OCI-LY1 (cell line): ENCODE data around the gene ZNF224.
"Not testable (repeated sequence)": the region's sequence is repeated elsewhere in the genome, so short reads cannot be mapped to it uniquely, and the experiment has no call there.

Source experiments
- H2AFZ ChIP-seq: fragments of 200-600 bp; sonication (generic), shearing (Covaris generic); 2 replicates; pipeline ENCODE4 v1.6.0; 2014; ENCODE audit warnings: antibody characterized with exemption, mild to moderate bottlenecking, low read length
- H3F3A ChIP-seq: fragments of 200-600 bp; sonication (generic), shearing (Covaris generic); 2 replicates; pipeline ENCODE4 v1.6.0; 2014; ENCODE audit warnings: mild to moderate bottlenecking, antibody characterized with exemption, low read length, moderate library complexity; ENCODE audit not compliant: insufficient read depth
- H3K27ac ChIP-seq: fragments of 200-600 bp; sonication (generic); 2 replicates; pipeline ENCODE4 v1.5.1; 2014; ENCODE audit warnings: low read length, mixed run types, mild to moderate bottlenecking, low read depth; ENCODE audit not compliant: poor library complexity, severe bottlenecking
- H3K27me3 ChIP-seq: fragments of 200-600 bp; sonication (generic); 2 replicates; pipeline ENCODE4 v1.6.0; 2014; ENCODE audit warnings: antibody characterized with exemption, mild to moderate bottlenecking, low read length, moderate library complexity; ENCODE audit not compliant: insufficient read depth
- H3K36me3 ChIP-seq: fragments of 200-600 bp; sonication (generic); 2 replicates; pipeline ENCODE4 v1.6.1; 2014; ENCODE audit warnings: mild to moderate bottlenecking, antibody characterized with exemption, low read length, moderate library complexity, mixed read lengths; ENCODE audit not compliant: insufficient read depth
- H3K4me1 ChIP-seq: fragments of 200-600 bp; sonication (generic); 2 replicates; pipeline ENCODE4 v1.5.1; 2014; ENCODE audit warnings: mild to moderate bottlenecking, low read length, moderate library complexity; ENCODE audit not compliant: insufficient read depth, severe bottlenecking
- H3K4me2 ChIP-seq: fragments of 200-600 bp; sonication (generic), shearing (Covaris generic); 2 replicates; pipeline ENCODE4 v1.6.1; 2014; ENCODE audit warnings: low read length
- H3K4me3 ChIP-seq: fragments of 200-600 bp; sonication (generic); 2 replicates; pipeline ENCODE4 v1.5.1; 2014; ENCODE audit warnings: low read length, low read depth, mild to moderate bottlenecking, mixed read lengths; ENCODE audit not compliant: poor library complexity, severe bottlenecking
- H3K79me2 ChIP-seq: fragments of 200-600 bp; shearing (Covaris generic); 2 replicates; pipeline ENCODE4 v1.6.1; 2016; ENCODE audit warnings: mixed run types, low read length, mixed read lengths; ENCODE audit not compliant: insufficient read depth
- H3K9ac ChIP-seq: fragments of 200-600 bp; sonication (generic), shearing (Covaris generic); 2 replicates; pipeline ENCODE4 v1.6.1; 2014; ENCODE audit warnings: mild to moderate bottlenecking, low read length, mixed read lengths
- H3K9me2 ChIP-seq: fragments of 200-600 bp; sonication (generic), shearing (Covaris generic); 2 replicates; pipeline ENCODE4 v1.6.1; 2014; ENCODE audit warnings: low read depth, mild to moderate bottlenecking, low read length, mixed read lengths
- H3K9me3 ChIP-seq: fragments of 200-600 bp; shearing (Covaris generic); 2 replicates; pipeline ENCODE4 v1.6.1; 2014; ENCODE audit warnings: low read length, mixed read lengths
- H4K20me1 ChIP-seq: fragments of 200-600 bp; sonication (generic), shearing (Covaris generic); 2 replicates; pipeline ENCODE4 v1.6.0; 2016; ENCODE audit warnings: mild to moderate bottlenecking, low read length; ENCODE audit not compliant: insufficient read depth
- CTCF ChIP-seq: fragments of 200-600 bp; sonication (generic), shearing (Covaris generic); IDR thresholded peaks from 2 replicates; pipeline ENCODE4 v1.5.1; 2017; ENCODE audit warnings: mild to moderate bottlenecking, antibody characterized with exemption, low read length, moderate library complexity, mixed read lengths
- EZH2 ChIP-seq: fragments of 200-600 bp; sonication (generic), shearing (Covaris generic); IDR thresholded peaks from 2 replicates; pipeline ENCODE4 v1.8.0; 2017; ENCODE audit warnings: borderline replicate concordance, mixed run types, mild to moderate bottlenecking, antibody characterized with exemption, low read length, moderate library complexity, mixed read lengths

The ZNF224 gene

GRCh38 chr19:44112802-44113137, 18.6 kb downstream of the ZNF224 start:
- Histone ChIP-seq H3K27me3 (no peaks in the 10 kb centered on the region), H3K4me1 (peaks cover 7% of the 10 kb centered on the region), H3K9me2 (no peaks in the 10 kb centered on the region), H3K27ac (no peak overlapping the region), H3K36me3 (peaks cover 10% of the 10 kb centered on the region), H3K79me2 (no peaks in the 10 kb centered on the region), H3K9ac (peak overlapping the region; percentile 60; the same call in 1 of the 2 replicates), H3K4me2 (peak overlapping the region; percentile 68), H2AFZ (0 out of 2 replicates have a peak overlapping the region, but pooled peaks have one; percentile 27), H3K9me3 (peaks cover 20% of the 10 kb centered on the region; the same call in 1 of the 2 replicates), H3K4me3 (peak overlapping the region; percentile 71), H3F3A (no peaks in the 10 kb centered on the region), H4K20me1 (no peaks in the 10 kb centered on the region)
- TF ChIP-seq EZH2 = no peak

GRCh38 chr19:44113138-44113783, 19.1 kb downstream of the ZNF224 start, which contains the start of gene ZNF225:
Gene ZNF225 (plus strand): TSS chr19:44113399. CDS start chr19:44115828, 2,429 bp downstream.
- Histone ChIP-seq H3K79me2 (no peaks in the 10 kb centered on the region), H3K4me2 (peak within 1 kb of the TSS; percentile 68), H4K20me1 (no peaks in the 10 kb centered on the region), H3F3A (no peaks in the 10 kb centered on the region), H3K9ac (peak within 1 kb of the TSS; percentile 60), H3K27ac (no peak within 1 kb of the TSS), H3K9me3 (peaks cover 16% of the 10 kb centered on the region; the same call in 1 of the 2 replicates), H2AFZ (0 out of 2 replicates have a peak within 1 kb of the TSS, but pooled peaks have one; percentile 27), H3K9me2 (no peaks in the 10 kb centered on the region), H3K27me3 (no peaks in the 10 kb centered on the region), H3K36me3 (peaks cover 5% of the 10 kb centered on the region), H3K4me1 (peaks cover 7% of the 10 kb centered on the region), H3K4me3 (peak within 1 kb of the TSS; percentile 71)
- TF ChIP-seq CTCF (no peak), EZH2 (no peak)

GRCh38 chr19:44113784-44114390, 19.7 kb downstream of the ZNF224 start:
- Histone ChIP-seq H3K27me3 (no peaks in the 10 kb centered on the region), H3K9ac (peak overlapping the region; percentile 60), H4K20me1 (no peaks in the 10 kb centered on the region), H3K79me2 (no peaks in the 10 kb centered on the region), H2AFZ (no peak overlapping the region), H3K4me3 (peak overlapping the region; percentile 71), H3F3A (no peaks in the 10 kb centered on the region), H3K4me2 (peak overlapping the region; percentile 68), H3K36me3 (peaks cover 4% of the 10 kb centered on the region; the same call in 1 of the 2 replicates), H3K27ac (no peak overlapping the region), H3K9me2 (no peaks in the 10 kb centered on the region), H3K4me1 (peaks cover 7% of the 10 kb centered on the region), H3K9me3 (peaks cover 13% of the 10 kb centered on the region; the same call in 1 of the 2 replicates)
- TF ChIP-seq EZH2 (no peak), CTCF (no peak)

GRCh38 chr19:44121162-44121561, 27.0 kb downstream of the ZNF224 start:
- peaks cover 27% of the 10 kb centered on the region for H3K36me3 ChIP-seq
- H4K20me1 ChIP-seq = not testable (repeated sequence)

More at GRCh38 chr19:44121162-44121561, 27.0 kb downstream of the ZNF224 start:
- H3K27ac ChIP-seq, H3K27me3 ChIP-seq, H3K4me2 ChIP-seq, H3K9me3 ChIP-seq, H3K79me2 ChIP-seq, H3K4me1 ChIP-seq, H3K9ac ChIP-seq, H3K4me3 ChIP-seq, H3F3A ChIP-seq, H2AFZ ChIP-seq, H3K9me2 ChIP-seq: not testable (repeated sequence)
